OCI-LY7 (cell line): ENCODE measurements around the gene DGKG. TPM values are rescaled to one million over a fixed set of nuclear protein-coding genes. Genes with fewer than 3 reads are reported as not detected.

Experiments used
- BruUV-seq: library from RNA; stranded (reverse); fragments of 400-500 nt; replicated peaks from 2 replicates; lab custom pipeline; 2021; lab: Mats Ljungman, UMichigan
- CTCF ChIA-PET: fragments of 300-600 bp; sonication (Branson Sonifier 250); formaldehyde crosslinking; loops from one replicate; lab custom pipeline; 2022; ENCODE audit warnings: antibody characterized with exemption; ENCODE audit not compliant: unreplicated experiment; lab: Charles Lee
- POLR2A ChIA-PET: fragments of 300-600 bp; sonication (Branson Sonifier 250); formaldehyde crosslinking; loops from one replicate; lab custom pipeline; 2022; ENCODE audit warnings: antibody characterized with exemption; lab: Charles Lee
- DNase-seq: peaks from one replicate; pipeline ENCODE4 v3.0.0-alpha.2; 2015; ENCODE audit warnings: low spot score
- H2AFZ ChIP-seq: fragments of 200-600 bp; sonication (generic), shearing (Covaris generic); 2 replicates; pipeline ENCODE4 v1.6.1; 2014; ENCODE audit warnings: mild to moderate bottlenecking, antibody characterized with exemption, low read length, moderate library complexity
- H3K27ac ChIP-seq: fragments of 200-600 bp; sonication (generic); 2 replicates; pipeline ENCODE4 v1.5.1; 2014; ENCODE audit warnings: mixed run types, low read depth, mild to moderate bottlenecking, moderate library complexity, low read length, inconsistent platforms; ENCODE audit not compliant: poor library complexity, severe bottlenecking
- H3K36me3 ChIP-seq: fragments of 200-600 bp; sonication (generic); 2 replicates; pipeline ENCODE4 v1.6.1; 2014; ENCODE audit warnings: mild to moderate bottlenecking, antibody characterized with exemption, low read length, moderate library complexity, mixed read lengths; ENCODE audit not compliant: insufficient read depth
- H3K4me1 ChIP-seq: fragments of 200-600 bp; sonication (generic); 2 replicates; pipeline ENCODE4 v1.5.1; 2014; ENCODE audit warnings: mild to moderate bottlenecking, low read length; ENCODE audit not compliant: insufficient read depth, poor library complexity, severe bottlenecking
- H3K4me2 ChIP-seq: fragments of 200-600 bp; sonication (generic); 2 replicates; pipeline ENCODE4 v1.6.1; 2014; ENCODE audit warnings: mild to moderate bottlenecking, low read length
- H3K4me3 ChIP-seq: fragments of 200-600 bp; sonication (generic); 2 replicates; pipeline ENCODE4 v1.5.1; 2014; ENCODE audit warnings: mild to moderate bottlenecking, low read depth, low read length; ENCODE audit not compliant: poor library complexity, severe bottlenecking
- H3K79me2 ChIP-seq: fragments of 200-600 bp; sonication (generic); 2 replicates; pipeline ENCODE4 v1.6.1; 2016; ENCODE audit warnings: low read depth, mild to moderate bottlenecking, low read length, moderate library complexity, mixed read lengths; ENCODE audit not compliant: insufficient read depth
- H3K9me2 ChIP-seq: fragments of 200-600 bp; sonication (generic); 2 replicates; pipeline ENCODE4 v1.6.1; 2016; ENCODE audit warnings: mild to moderate bottlenecking, low read length, mixed read lengths; ENCODE audit not compliant: insufficient read depth
- H3K9me3 ChIP-seq: fragments of 200-600 bp; sonication (generic); 2 replicates; pipeline ENCODE4 v1.6.1; 2014; ENCODE audit warnings: mild to moderate bottlenecking, mixed run types, low read length, mixed read lengths
- H4K20me1 ChIP-seq: fragments of 200-600 bp; sonication (generic); 2 replicates; pipeline ENCODE4 v1.6.1; 2014; ENCODE audit warnings: mild to moderate bottlenecking, antibody characterized with exemption, low read length, moderate library complexity, mixed read lengths; ENCODE audit not compliant: insufficient read depth
- CTCF ChIP-seq: fragments of 200-600 bp; sonication (generic); conservative IDR thresholded peaks from 2 replicates; pipeline ENCODE4 v1.5.1; 2014; ENCODE audit warnings: mild to moderate bottlenecking, antibody characterized with exemption, low read length, moderate library complexity, mixed read lengths
- EZH2phosphoT487 ChIP-seq: fragments of 200-600 bp; sonication (generic); IDR thresholded peaks from 2 replicates; pipeline ENCODE4 v1.6.1; 2018; ENCODE audit warnings: low read depth, borderline replicate concordance, mild to moderate bottlenecking, mixed run types, antibody characterized with exemption, low read length, moderate library complexity, mixed read lengths
- intact Hi-C: fragments of 100-400 bp; cut with micrococcal nuclease; formaldehyde crosslinking; loops from one replicate; pipeline ENCODE4 v1.10.0; 2022; ENCODE audit not compliant: unreplicated experiment
- total RNA-seq, 2 experiments: library from RNA; depleted of rRNA in 1 of 2; stranded (reverse); fragments of >200 nt in 1 of 2; shearing (Covaris generic) in 1 of 2; gene quantifications; 2 replicates each; pipeline ENCODE4 v1.2.3, GENCODE V29; 2014 to 2022

DGKG gene
- total RNA-seq, 2 experiments from 2014 or later: 0.06 TPM; not detected in 1

- ChIA-PET POLR2A (no interaction called here), CTCF (interaction anchor here (1.3 kb wide), 1 partner anchor 284 kb away, joined by 5 read pairs; no protein-coding TSS in a partner anchor)
- Histone ChIP-seq H3K36me3 (no peaks in the 10 kb centered on the region), H3K4me3 (no peak overlapping the region), H3K9me3 (no peaks in the 10 kb centered on the region), H2AFZ (peak overlapping the region; percentile 90; the same call in 1 of the 2 replicates), H3K4me2 (peak overlapping the region; percentile 56), H4K20me1 (no peaks in the 10 kb centered on the region), H3K9me2 (no peaks in the 10 kb centered on the region), H3K79me2 (no peaks in the 10 kb centered on the region), H3K27ac (no peak overlapping the region), H3K4me1 (peaks cover 40% of the 10 kb centered on the region)
- peak; percentile 78 for TF ChIP-seq CTCF
- TF ChIP-seq EZH2phosphoT487: no peak
- BruUV-seq: no TSS peak
- intact Hi-C loops: loop anchor here (5.0 kb wide), 1 partner anchor 566 kb away; no protein-coding TSS in a partner anchor
- peak; percentile 73 for DNase-seq
Observed at GRCh38 chr3:186255703-186256331, 106.2 kb downstream of the DGKG start.

GRCh38 chr3:186254676-186255650 lies 107.1 kb downstream of the DGKG start:
- H3K27ac ChIP-seq: peak overlapping the region; percentile 4
- DNase-seq: peak; percentile 65
- no peaks in the 10 kb centered on the region for H4K20me1 ChIP-seq
- H3K4me1 ChIP-seq: peaks cover 39% of the 10 kb centered on the region
- TF ChIP-seq CTCF: no peak
- no peak for TF ChIP-seq EZH2phosphoT487
- H3K9me2 ChIP-seq: no peaks in the 10 kb centered on the region
- H3K4me2 ChIP-seq: peak overlapping the region; percentile 56
- H3K79me2 ChIP-seq: no peaks in the 10 kb centered on the region
- ChIA-PET POLR2A (interaction anchor here (0.7 to 2.0 kb wide), 2 partner anchors 250 to 285 kb away, joined by 3 to 6 read pairs; no protein-coding TSS in a partner anchor), CTCF (interaction anchor here (1.0 to 1.3 kb wide), 2 partner anchors 278 to 285 kb away, joined by 4 to 5 read pairs; no protein-coding TSS in a partner anchor)
- H3K36me3 ChIP-seq: no peaks in the 10 kb centered on the region
- no peaks in the 10 kb centered on the region for H3K9me3 ChIP-seq
- no TSS peak for BruUV-seq
- peak overlapping the region; percentile 1 for H3K4me3 ChIP-seq
- intact Hi-C loops: loop anchor here (5.0 kb wide), 1 partner anchor 567 kb away; no protein-coding TSS in a partner anchor
- H2AFZ ChIP-seq: peak overlapping the region; percentile 90
